Left lung (tissue), 10 donors: ENCODE results near the gene HTR4. TPM values are rescaled to one million over a fixed set of nuclear protein-coding genes. Genes with fewer than 3 reads are reported as not detected.

Source experiments
- ATAC-seq: fragments of 200-7000 bp; cut with Tn5 transposase; one replicate; pipeline ENCODE4 v1.9.1; 2020; ENCODE audit warnings: moderate library complexity
- DNase-seq, 4 donors: peaks; one replicate each; pipeline ENCODE4 v3.0.0-alpha.2; 2013 to 2020
- H3K27ac ChIP-seq, 2 donors: fragments of 200-600 bp; sonication (generic) in 1 of 2; one replicate each; pipeline versions ENCODE4 v1.5.0 to v1.8.0; 2020 to 2021
- H3K27me3 ChIP-seq, 2 donors: fragments of 200-600 bp; sonication (generic) in 1 of 2; one replicate each; pipeline versions ENCODE4 v1.5.0 to v1.8.0; 2020 to 2021
- H3K36me3 ChIP-seq, 2 donors: fragments of 200-600 bp; sonication (generic) in 1 of 2; one replicate each; pipeline versions ENCODE4 v1.5.0 to v1.8.0; 2020 to 2021
- H3K4me1 ChIP-seq, 2 donors: fragments of 200-600 bp; one replicate each; pipeline ENCODE4 v1.8.0; 2021
- H3K4me3 ChIP-seq, 2 donors: fragments of 200-600 bp; sonication (generic) in 1 of 2; one replicate each; pipeline versions ENCODE4 v1.5.0 to v1.8.0; 2020 to 2021; ENCODE audit warnings: mild to moderate bottlenecking in 1 of 2
- H3K9me3 ChIP-seq, 2 donors: fragments of 200-600 bp; sonication (generic) in 1 of 2; one replicate each; pipeline versions ENCODE4 v1.5.0 to v1.8.0; 2020 to 2021
- intact Hi-C, 2 donors: fragments of 100-400 bp; cut with DNase I; formaldehyde crosslinking; loops; one replicate each; pipeline versions ENCODE4 v1.11.2 to v1.14.2; 2022
- polyA plus RNA-seq, 6 donors: library from polyadenylated mRNA; unstranded; fragments of 120-200 nt; gene quantifications; one replicate each; pipeline ENCODE4 v1.2.1, GENCODE V29; 2013; ENCODE audit not compliant: insufficient read length in 6 of 6
- total RNA-seq, 2 donors: library from RNA; stranded (reverse); fragmentation: NEBNext Ultra II Directional; extraction: Animal tissue kit (Norgen Biotek cat#: 25700); gene quantifications; one replicate each; pipeline ENCODE4 v1.2.1, GENCODE V29; 2021
- TF ChIP-seq, protein P1 (sequence below), 2 donors: fragments of 200-600 bp; sonication (generic) in 1 of 2; IDR thresholded peaks; one replicate each; pipeline versions ENCODE4 v1.5.0 to v1.8.0; 2021; ENCODE audit warnings: antibody characterized with exemption in 2 of 2
- donor health status: DM: no; HTN: yes; CAD: no.
- donor health status: DM: no; HTN: no; CAD: no.

Gene HTR4
- total and polyA plus RNA-seq, 8 donors, result 0.38 to 1.5 (median 0.76) TPM; not detected in 2

DNA sequence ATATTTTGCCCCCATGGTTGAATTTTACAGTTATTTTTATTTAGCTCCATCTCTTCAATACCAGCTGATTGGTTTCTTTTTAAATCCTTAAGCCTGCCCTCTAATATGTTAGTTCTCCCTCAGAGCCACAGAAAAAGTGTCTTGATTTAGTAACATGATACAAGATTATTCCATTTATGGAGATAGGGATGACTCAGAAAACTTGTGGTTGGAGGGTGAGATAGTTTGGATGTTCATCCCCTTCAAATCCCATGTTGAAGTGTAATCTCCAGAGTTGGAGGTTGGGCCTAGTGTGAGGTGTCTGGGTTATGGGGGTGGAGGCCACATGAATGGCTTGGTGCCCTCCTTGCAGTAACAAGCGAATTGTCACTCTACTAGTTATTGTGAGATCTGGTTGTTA, 154.9 kb downstream of the HTR4 start:
- DNase-seq (no peak), ATAC-seq (no peak)
- intact Hi-C loops, result no loop called here
- Histone ChIP-seq H3K27ac (no peak overlapping the region), H3K4me1 (no peaks in the 10 kb centered on the region), H3K27me3 (no peaks in the 10 kb centered on the region), H3K4me3 (no peak overlapping the region), H3K9me3 (no peaks in the 10 kb centered on the region), H3K36me3 (no peaks in the 10 kb centered on the region)
- TF ChIP-seq, protein P1, sequence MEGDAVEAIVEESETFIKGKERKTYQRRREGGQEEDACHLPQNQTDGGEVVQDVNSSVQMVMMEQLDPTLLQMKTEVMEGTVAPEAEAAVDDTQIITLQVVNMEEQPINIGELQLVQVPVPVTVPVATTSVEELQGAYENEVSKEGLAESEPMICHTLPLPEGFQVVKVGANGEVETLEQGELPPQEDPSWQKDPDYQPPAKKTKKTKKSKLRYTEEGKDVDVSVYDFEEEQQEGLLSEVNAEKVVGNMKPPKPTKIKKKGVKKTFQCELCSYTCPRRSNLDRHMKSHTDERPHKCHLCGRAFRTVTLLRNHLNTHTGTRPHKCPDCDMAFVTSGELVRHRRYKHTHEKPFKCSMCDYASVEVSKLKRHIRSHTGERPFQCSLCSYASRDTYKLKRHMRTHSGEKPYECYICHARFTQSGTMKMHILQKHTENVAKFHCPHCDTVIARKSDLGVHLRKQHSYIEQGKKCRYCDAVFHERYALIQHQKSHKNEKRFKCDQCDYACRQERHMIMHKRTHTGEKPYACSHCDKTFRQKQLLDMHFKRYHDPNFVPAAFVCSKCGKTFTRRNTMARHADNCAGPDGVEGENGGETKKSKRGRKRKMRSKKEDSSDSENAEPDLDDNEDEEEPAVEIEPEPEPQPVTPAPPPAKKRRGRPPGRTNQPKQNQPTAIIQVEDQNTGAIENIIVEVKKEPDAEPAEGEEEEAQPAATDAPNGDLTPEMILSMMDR (IDR thresholded peaks at IDR 0.05), result no peak

DNA sequence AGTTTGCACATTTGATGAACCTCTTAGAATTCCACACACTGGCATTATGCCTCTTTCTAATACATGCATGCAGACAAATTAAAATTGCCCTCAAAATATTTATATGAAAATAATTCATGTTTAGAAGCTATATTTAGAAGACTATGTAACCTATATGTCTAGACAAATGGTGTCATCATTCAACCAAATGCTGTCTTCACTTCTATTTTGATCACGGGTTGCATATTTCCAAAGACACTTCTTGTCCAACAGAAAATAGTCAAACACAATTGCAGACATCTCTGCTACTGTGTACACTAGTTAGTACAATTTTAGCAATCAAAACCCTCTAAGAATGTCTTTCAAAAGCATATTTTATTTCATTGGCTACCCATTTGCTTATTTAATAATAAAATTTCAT, 156.6 kb downstream of the HTR4 start:
- TF ChIP-seq, protein P1 (IDR thresholded peaks at IDR 0.05), result no peak
- H3K9me3 ChIP-seq, result no peaks in the 10 kb centered on the region
- H3K4me1 ChIP-seq, result no peaks in the 10 kb centered on the region
- no peak for DNase-seq
- no peaks in the 10 kb centered on the region for H3K27me3 ChIP-seq
- no peak overlapping the region for H3K27ac ChIP-seq
- no peaks in the 10 kb centered on the region for H3K36me3 ChIP-seq
- intact Hi-C loops, result no loop called here
- no peak for ATAC-seq
- H3K4me3 ChIP-seq, result no peak overlapping the region

DNA sequence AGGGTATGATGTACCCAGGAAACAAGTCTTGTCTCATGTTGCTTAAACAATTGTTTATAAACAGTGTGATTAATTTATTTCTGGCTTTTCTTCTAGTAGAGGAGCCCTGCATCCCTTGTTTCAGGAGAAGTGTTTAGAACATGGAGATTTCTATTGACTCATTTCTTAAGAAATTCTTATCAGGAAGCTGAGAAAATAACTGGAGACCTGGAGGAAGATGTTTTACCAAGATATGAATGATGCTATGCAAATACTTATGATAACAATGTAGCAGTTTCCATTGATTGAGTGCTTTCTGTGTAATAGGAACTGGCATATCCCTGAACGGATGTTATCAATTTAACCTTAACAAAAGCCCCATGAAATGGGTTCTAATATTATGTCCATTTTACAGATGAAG, 162.0 kb downstream of the HTR4 start:
- TF ChIP-seq, protein P1 (IDR thresholded peaks at IDR 0.05), result no peak
- no peaks in the 10 kb centered on the region for H3K36me3 ChIP-seq
- H3K27ac ChIP-seq, result no peak overlapping the region
- no peak overlapping the region for H3K4me3 ChIP-seq
- no peaks in the 10 kb centered on the region for H3K9me3 ChIP-seq
- H3K27me3 ChIP-seq, result no peaks in the 10 kb centered on the region
- no peak for ATAC-seq
- DNase-seq, result no peak
- intact Hi-C loops, result no loop called here
- H3K4me1 ChIP-seq, result no peaks in the 10 kb centered on the region

DNA sequence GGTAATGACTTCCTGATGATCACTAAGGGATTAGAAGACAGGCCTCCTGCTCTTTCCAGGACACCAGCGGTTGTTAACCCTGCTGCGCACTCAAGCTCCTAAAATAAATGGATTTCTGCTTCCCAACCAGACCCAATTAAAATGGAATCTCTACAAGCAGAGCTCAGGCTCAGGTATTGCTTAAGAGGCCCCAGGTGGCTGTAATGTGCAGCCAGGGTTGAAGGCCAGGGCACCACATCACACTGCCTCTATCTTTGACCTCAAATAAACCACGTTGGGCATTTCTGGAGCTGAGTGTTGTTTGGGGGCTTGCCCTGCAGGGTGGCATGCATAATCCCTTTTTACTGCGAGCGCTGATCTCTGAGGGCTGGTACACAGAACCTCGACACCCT, 162.5 kb downstream of the HTR4 start:
- H3K27ac ChIP-seq, result no peak overlapping the region
- intact Hi-C loops, result no loop called here
- ATAC-seq, result no peak

DNA sequence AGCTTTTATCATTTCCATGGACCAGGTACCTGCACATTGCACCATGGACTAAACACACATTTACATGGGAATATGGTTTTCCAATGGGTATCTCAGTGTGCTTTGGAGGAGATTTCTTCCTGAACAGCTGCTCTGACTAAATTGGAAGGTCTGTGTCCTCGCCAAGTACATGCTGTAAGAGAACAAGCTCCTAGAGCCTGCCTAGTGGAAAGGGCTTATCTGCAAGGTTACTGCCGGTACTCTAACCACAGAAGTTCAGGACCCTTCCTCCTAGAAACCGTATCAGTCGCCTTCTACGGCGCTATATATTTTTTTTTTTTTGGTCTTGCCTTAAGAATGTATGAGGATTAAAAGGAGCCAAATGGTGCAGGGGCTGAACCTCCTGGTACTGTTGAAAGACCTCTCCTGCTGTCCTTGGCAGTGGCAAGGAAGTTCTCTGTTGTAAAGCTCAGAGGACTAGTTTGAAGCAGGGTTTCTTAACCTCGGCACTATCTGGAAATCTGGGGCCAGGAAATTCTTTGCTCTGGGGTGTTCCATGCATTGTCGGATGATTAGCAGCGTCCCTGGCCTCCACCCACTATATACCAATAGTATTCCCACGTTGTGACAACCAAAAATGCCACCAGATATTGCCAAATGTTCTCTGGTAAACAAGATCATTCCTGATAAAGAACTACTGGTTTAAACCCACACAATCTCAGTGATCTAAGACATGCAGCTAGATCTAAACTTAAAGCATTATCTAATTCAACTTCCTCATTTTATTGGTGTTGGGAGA, 163.1 kb downstream of the HTR4 start:
- intact Hi-C loops, result no loop called here
- no peak for DNase-seq
- H3K36me3 ChIP-seq, result no peaks in the 10 kb centered on the region

More for the DNA sequence above, 162.5 kb downstream of the HTR4 start:
- no peaks in the 10 kb centered on the region for H3K27me3 ChIP-seq
- H3K4me1 ChIP-seq, result no peaks in the 10 kb centered on the region
- TF ChIP-seq, protein P1 (IDR thresholded peaks at IDR 0.05), result no peak
- DNase-seq, result no peak
- H3K9me3 ChIP-seq, result no peaks in the 10 kb centered on the region
- no peaks in the 10 kb centered on the region for H3K36me3 ChIP-seq
- no peak overlapping the region for H3K4me3 ChIP-seq

More for the DNA sequence above, 163.1 kb downstream of the HTR4 start:
- H3K27ac ChIP-seq, result no peak overlapping the region
- ATAC-seq, result no peak
- no peaks in the 10 kb centered on the region for H3K4me1 ChIP-seq
- H3K4me3 ChIP-seq, result no peak overlapping the region
- H3K27me3 ChIP-seq, result no peaks in the 10 kb centered on the region
- no peaks in the 10 kb centered on the region for H3K9me3 ChIP-seq
- TF ChIP-seq, protein P1 (IDR thresholded peaks at IDR 0.05), result no peak
